ENCODE results near the gene WIPF3. TPM values are rescaled to one million over a fixed set of nuclear protein-coding genes. Genes with fewer than 3 reads are reported as not detected.

The WIPF3 gene
- total and polyA plus RNA-seq, 10 of the 15 experiments (the other 5 are each of a cell fraction or from before 2014, with no cell fraction given), result 0.03 to 0.05 TPM; not detected in 8

GRCh38 chr7:29945259-29945809, 139.0 kb downstream of the WIPF3 start:
- WGBS (ENCODE audit: insufficient coverage, insufficient replicate concordance, low lambda C conversion rate, missing lambda C conversion rate), result 100% methylated on average over 4 of the region's 4 CpGs
- in situ Hi-C loops (cut with MboI), result no loop called here
- no peak for DNase-seq (ENCODE audit: low read depth, low spot score)
- no peak overlapping the region for H3K4me2 ChIP-seq (ENCODE audit: control insufficient read depth, insufficient read depth)
- H2AFZ ChIP-seq (ENCODE audit: control insufficient read depth, low read depth, low read length), result no peak overlapping the region
- no TSS peak for BruUV-seq (replicated peaks)
- RAD21 ChIA-PET (ENCODE audit: unreplicated experiment), result no interaction called here
- no peak for FAIRE-seq
- intact Hi-C loops (cut with micrococcal nuclease; ENCODE audit: unreplicated experiment), result no loop called here
- no peak for ATAC-seq
- CTCF ChIA-PET, result interaction anchor here (1.1 to 1.8 kb wide), 3 partner anchors 11 to 128 kb away, joined by 3 to 4 read pairs (median 4); no protein-coding TSS in a partner anchor
- POLR2A ChIA-PET, result no interaction called here
- H3K9me3 ChIP-seq (replicated peaks; ENCODE audit: control insufficient read depth, insufficient read depth, low read length), result no peaks in the 10 kb centered on the region
- H3K4me3 ChIP-seq, result no peak overlapping the region
- H3K9ac ChIP-seq (ENCODE audit: control insufficient read depth, insufficient read depth, low read length), result no peak overlapping the region
- peaks cover 11 to 28% of the 10 kb centered on the region in 2 experiments for H3K36me3 ChIP-seq (ENCODE audit: control insufficient read depth in 2 of 2, insufficient read depth in 2 of 2, low read length in 1 of 2)
- peaks cover 2% of the 10 kb centered on the region; the same call in 1 of the 2 replicates for H4K20me1 ChIP-seq (ENCODE audit: control insufficient read depth, insufficient read depth)
- SMC1A ChIA-PET (ENCODE audit: uncharacterized antibody, unreplicated experiment), result interaction anchor here (0.8 to 1.2 kb wide), 4 partner anchors 13 to 329 kb away, joined by 3 to 6 read pairs (median 4); no protein-coding TSS in a partner anchor
- H3K4me1 ChIP-seq (ENCODE audit: control insufficient read depth, insufficient read depth, low read length), result no peaks in the 10 kb centered on the region
- no peak overlapping the region for H3K27ac ChIP-seq (ENCODE audit: control insufficient read depth, insufficient read depth)
- no peaks in the 10 kb centered on the region for H3K27me3 ChIP-seq (replicated peaks in 1 of 2; ENCODE audit: control insufficient read depth in 2 of 2, insufficient read depth in 2 of 2, low read length in 1 of 2)
- H3K79me2 ChIP-seq (ENCODE audit: control insufficient read depth, insufficient read depth, low read length), result no peaks in the 10 kb centered on the region
- TF ChIP-seq MTA3 (IDR thresholded peaks at IDR 0.05; ENCODE audit: borderline replicate concordance, low read length) (no peak), DPF2 (IDR thresholded peaks at IDR 0.05) (no peak), ZBTB11 (CRISPR knock-in tag; IDR thresholded peaks at IDR 0.05) (no peak), MTA2 (IDR thresholded peaks at IDR 0.05; ENCODE audit: low read depth) (no peak), TCF3 (IDR thresholded peaks at IDR 0.05; ENCODE audit: borderline replicate concordance, insufficient read depth, low read depth, low read length) (no peak), EGR1 (IDR thresholded peaks at IDR 0.05; ENCODE audit: borderline replicate concordance in 1 of 2, low read depth in 2 of 2, low read length in 2 of 2) (no peak), HSF1 (IDR thresholded peaks at IDR 0.05; ENCODE audit: low read depth, low read length) (no peak), HDGF (IDR thresholded peaks at IDR 0.05) (no peak), ZBTB4 (CRISPR knock-in tag; IDR thresholded peaks at IDR 0.05) (no peak), IKZF2 (IDR thresholded peaks at IDR 0.05) (no peak), ATF7 (IDR thresholded peaks at IDR 0.05; ENCODE audit: low read depth) (no peak), RFX5 (IDR thresholded peaks at IDR 0.05; ENCODE audit: low read depth, low read length) (no peak), SIN3A (IDR thresholded peaks at IDR 0.05; ENCODE audit: low read depth, low read length) (no peak), HCFC1 (IDR thresholded peaks at IDR 0.05; ENCODE audit: low read length) (no peak), TAF1 (IDR thresholded peaks at IDR 0.05; ENCODE audit: borderline replicate concordance, low read depth, low read length) (no peak), ATF2 (IDR thresholded peaks at IDR 0.05; ENCODE audit: low read length) (no peak)

Data from GM12878 (cell line).